Measurements from ENCODE around the gene FAM167B.
"Not testable (repeated sequence)": the region's sequence is repeated elsewhere in the genome, so short reads cannot be mapped to it uniquely, and the experiment has no call there.

Gene FAM167B

DNA sequence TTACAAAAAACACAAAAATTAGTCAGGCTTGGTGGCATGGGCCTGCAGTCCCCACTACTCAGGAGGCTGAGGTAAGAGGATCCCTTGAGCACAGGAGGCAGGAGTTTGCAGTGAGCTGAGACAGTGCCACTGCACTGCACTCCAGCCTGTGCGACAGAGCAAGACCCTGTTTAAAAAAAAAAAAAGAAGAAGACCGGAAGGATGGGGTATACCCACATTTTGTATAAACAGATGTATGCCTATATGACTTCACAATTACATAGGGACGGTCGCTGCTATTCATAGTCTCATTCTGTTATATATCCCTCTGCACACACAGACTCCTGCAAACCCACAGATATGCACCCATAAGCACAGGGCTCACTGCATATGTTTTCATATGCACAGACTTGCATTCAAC is 16.7 kb downstream of the FAM167B start:
- no peak for DNase-seq

DNA sequence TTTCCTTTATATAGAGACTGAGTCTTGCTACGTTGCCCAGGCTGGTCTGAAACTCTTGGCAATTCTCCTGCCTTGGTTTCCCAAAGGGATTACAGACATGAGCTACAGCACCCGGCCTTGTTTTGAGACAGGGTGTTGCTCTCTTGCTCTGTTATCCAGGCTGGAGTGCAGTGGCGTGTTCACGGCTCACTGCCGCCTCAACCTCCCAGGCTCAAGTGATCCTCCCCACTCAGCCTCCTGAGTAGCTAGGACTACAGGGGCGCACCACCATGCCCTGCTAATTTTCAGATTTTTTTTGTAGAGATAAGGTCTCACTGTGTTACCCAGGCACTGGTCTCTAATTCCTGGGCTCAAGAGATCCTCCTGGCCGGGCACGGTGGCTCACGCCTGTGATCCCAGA is 18.8 kb downstream of the FAM167B start:
- no peak for DNase-seq

DNA sequence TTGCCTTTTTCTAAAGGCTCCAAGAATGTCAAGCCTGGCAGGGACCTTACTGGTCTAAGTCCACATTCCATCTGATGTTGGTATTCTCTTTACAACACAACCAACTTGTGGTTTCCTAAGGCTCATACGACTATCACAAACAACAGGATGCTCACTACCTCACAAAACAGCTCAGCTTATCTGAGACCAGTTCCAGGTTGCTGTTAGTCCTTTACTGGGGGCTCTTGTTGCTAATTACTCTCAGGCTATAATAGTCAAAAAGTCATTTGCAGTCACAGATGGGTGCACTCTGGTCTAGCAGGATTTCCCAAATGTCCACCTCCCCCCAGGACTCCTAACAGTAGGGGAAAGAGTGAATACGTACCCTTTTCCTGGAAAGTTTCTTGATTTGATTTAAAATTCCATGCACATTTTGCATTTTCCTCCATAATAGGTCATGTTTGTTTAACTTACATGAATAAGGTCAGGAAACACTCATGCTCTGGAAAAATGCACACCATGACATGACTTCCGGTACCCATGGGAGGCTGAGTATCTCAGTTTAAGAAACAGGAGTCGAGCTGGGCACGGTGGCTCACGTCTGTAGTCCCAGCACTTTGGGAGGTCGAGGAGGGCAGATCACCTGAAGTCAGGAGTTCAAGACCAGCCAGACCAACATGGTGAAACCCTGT is 20.0 kb downstream of the FAM167B start:
- DNase-seq, result no peak

DNA sequence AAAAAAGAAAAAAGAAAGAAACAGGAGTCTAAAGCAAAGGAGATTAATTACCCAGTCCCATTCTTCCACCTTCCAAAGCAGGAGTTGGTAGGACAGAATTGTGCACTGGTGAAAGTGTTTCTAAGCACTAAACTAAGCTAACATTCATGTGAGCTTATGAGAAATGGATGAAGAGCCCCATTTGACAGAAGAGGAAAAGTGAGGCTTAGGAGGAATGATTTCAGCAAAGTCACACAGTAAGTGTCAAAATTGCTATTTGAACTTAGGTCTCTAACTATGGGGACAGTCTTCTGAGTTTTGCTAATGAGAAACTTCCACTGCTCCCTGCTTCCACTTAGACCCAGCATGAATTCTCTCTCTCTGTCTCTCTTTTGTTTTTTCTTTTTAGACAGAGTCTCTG is 22.7 kb downstream of the FAM167B start:
- no peak for DNase-seq

DNA sequence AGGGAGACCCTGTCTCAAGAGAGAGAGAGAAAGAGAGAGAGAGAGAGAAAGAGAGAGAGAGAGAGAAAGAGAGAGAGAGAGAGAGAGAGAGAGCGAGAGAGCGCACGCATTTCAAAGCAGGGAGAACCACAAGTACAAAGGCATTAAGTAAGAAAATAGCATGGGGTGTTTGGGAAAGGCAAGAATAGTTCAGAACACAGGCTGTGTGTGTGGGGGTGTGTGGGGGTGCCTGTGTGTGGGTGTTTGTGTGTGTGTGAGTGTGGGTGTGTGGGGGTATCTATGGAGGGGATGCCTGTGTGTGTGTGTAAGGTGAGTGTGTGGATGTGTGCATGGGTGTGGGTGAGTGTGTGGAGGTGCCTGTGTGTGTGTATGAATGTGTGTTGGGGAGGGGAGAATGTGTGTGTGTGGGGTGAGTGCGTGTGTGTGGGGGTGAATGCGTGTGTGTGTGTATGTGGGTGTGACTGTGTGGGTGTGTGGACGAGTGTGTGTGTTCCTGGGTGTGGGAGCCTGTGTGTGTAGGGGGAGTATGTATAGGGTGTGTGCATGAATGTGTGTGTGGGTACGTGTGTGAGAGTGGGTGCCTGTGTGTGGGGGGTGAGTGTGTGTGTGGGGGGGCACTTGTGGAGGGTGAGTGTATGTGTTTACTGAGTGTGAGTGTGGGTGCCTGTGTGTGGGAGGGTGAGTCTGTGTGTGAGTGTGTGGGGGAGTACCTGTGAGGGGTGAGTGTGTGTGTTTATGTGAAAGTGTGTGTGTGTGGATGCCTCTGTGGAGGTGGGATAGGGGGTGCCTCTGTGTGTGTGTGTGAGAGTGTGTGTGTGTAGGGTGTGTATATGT is 25.8 kb downstream of the FAM167B start:
- DNase-seq, result no peak

DNA sequence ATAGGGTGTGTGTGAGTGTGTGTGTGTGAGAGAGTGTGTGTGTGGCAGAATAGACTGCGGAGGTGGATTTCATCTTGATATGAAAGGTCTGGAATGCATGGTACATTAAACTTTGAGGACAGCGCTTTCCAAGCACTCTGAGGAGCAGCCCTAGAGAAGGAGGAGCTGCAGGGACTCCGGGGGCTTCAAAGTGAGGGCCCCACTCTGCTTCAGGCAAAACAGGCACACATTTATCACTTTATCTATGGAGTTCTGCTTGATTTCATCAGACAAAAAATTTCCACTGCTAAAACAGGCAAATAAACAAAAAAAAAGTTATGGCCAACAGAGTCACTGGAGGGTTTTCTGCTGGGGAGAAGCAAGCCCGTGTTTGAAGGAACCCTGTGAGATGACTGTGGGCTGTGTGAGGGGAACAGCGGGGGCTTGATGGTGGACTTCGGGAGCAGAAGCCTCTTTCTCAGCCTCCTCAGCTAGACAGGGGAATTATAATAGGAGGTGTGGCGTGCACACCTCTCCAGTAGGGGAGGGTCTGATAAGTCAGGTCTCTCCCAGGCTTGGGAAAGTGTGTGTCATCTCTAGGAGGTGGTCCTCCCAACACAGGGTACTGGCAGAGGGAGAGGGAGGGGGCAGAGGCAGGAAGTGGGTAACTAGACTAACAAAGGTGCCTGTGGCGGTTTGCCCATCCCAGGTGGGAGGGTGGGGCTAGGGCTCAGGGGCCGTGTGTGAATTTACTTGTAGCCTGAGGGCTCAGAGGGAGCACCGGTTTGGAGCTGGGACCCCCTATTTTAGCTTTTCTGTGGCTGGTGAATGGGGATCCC is 26.6 kb downstream of the FAM167B start:
- DNase-seq, result no peak

DNA sequence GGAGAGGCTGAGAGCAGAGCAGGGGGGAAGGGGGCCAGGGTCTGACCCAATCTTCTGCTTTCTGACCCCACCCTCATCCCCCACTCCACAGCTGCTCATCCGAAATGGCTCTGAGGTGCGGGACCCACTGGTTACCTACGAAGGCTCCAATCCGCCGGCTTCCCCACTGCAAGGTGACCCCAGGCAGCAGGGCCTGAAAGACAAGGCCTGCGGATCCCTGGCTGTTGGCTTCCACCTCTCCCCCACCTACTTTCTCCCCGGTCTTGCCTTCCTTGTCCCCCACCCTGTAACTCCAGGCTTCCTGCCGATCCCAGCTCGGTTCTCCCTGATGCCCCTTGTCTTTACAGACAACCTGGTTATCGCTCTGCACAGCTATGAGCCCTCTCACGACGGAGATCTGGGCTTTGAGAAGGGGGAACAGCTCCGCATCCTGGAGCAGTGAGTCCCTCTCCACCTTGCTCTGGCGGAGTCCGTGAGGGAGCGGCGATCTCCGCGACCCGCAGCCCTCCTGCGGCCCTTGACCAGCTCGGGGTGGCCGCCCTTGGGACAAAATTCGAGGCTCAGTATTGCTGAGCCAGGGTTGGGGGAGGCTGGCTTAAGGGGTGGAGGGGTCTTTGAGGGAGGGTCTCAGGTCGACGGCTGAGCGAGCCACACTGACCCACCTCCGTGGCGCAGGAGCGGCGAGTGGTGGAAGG is 27.8 kb downstream of the FAM167B start:
- DNase-seq, result no peak

DNA sequence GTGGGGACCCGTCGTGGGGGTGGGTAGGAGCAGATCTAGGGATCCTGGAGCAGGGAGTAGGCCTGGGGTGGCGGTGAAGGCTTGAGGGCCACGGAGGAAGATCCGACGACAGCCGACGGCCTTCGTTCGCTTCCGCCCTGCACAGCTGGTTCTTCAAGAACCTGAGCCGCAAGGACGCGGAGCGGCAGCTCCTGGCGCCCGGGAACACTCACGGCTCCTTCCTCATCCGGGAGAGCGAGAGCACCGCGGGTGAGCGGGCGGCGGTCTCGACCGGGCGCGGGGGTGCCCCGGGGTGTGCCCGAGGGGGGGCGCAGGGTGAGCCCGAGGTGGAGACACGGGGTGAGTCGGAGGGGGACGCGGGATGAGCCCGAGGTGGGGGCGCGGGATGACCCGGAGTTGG is 28.4 kb downstream of the FAM167B start:
- DNase-seq, result no peak

DNA sequence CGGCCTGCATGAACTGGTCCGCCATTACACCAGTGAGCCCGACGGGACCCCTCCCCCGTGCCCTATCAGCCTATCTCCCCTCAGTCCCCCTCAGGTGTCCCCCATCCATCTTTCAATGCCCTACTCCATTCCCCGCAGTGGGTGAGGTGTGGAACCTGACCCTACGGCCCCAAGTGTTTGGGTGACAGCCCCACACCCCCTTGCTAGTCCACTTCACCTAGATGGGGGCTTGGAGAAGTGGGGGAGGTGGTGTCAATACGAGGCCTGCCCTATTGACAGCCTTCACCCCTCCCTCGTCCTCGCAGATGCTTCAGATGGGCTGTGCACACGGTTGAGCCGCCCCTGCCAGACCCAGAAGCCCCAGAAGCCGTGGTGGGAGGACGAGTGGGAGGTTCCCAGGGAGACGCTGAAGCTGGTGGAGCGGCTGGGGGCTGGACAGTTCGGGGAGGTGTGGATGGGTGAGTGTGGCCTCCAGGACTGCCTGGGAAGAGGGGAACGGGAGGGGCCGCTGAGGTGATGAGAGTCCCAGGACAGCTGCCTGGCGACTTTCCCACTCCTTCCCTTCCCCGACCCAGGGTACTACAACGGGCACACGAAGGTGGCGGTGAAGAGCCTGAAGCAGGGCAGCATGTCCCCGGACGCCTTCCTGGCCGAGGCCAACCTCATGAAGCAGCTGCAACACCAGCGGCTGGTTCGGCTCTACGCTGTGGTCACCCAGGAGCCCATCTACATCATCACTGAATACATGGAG is 29.2 kb downstream of the FAM167B start:
- no peak for DNase-seq

DNA sequence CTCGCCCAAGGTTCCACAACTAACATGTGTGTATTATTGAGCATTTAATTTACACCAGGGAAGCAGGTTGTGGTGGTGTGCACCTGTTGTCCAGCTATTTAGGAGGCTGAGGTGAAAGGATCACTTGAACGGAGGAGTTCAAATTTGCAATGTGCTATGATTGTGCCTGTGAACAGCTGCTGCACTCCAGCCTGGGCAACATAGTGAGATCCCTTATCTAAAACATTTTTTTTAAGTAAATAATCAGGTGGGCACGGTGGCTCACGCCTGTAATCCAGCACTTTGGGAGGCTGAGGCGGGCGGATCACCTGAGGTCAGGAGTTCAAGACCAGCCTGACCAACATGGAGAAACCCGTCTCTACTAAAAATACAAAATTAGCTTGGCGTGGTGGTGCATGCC is 37.8 kb downstream of the FAM167B start:
- not testable (repeated sequence) for DNase-seq

DNA sequence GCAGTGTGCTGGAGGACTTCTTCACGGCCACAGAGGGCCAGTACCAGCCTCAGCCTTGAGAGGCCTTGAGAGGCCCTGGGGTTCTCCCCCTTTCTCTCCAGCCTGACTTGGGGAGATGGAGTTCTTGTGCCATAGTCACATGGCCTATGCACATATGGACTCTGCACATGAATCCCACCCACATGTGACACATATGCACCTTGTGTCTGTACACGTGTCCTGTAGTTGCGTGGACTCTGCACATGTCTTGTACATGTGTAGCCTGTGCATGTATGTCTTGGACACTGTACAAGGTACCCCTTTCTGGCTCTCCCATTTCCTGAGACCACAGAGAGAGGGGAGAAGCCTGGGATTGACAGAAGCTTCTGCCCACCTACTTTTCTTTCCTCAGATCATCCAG is 38.6 kb downstream of the FAM167B start:
- no peak for DNase-seq

DNA sequence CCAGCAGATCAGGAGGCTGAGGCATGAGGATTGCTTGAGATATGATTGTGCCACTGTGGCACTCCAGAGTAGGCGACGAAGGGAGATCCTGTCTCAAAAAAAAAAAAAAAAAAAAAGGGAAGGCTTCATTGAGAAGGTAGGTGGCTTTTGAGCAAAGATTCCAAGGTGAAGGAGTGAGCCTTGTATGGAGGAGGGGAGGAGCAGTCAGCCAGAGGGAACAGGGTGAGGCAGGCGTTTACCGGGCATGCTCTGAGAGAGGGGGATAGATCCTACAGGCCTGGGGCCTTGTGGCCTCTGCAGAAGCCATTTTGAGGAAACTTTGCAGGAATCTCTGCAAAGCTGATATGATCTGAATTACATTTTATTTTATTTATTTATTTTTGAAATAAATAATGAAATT is 39.7 kb downstream of the FAM167B start:
- no peak for DNase-seq

DNA sequence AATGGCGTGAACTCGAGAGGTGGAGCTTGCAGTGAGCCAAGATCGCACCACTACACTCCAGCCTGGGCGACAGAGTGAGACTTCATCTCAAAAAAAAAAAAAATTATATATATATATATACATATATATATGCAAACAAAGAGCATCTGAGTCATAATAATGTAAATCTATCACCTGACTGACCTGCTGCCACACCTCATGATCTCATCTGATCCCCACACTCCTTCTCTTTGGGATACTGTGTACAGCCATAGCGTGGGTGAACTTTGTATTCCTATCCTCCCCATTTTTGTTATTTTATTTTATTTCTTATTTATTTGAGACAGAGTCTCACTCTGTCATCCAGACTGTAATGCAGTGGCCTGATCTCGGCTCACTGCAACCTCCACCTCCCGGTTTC is 42.2 kb downstream of the FAM167B start:
- no peak for DNase-seq

DNA sequence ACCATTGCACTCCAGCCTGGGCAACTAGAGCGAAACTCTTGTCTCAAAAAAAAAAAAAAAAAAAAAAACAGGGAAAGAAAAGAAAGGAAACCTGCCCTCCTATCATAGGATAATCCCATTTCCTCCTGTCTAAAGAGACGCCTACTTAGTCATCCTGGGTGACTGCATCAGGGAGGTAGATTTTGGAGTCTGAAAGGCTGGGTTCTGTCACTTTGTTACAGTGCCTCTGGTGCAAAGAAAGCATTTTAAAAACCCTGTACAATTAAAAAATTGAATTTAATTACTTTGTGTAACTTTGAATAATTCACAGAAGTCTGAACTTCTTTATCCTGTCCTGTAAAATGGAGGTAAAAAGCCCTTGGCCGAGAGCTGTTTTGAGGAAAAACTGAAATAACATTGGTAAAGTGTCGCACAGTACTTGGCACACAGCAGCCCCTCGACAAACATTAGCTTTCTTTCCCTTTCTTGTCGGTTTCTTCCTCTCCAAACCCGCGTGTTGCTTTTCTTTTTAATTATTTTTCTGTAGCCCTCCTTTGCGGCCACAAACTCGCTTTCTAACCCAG is 44.2 kb downstream of the FAM167B start:
- DNase-seq, result no peak

DNA sequence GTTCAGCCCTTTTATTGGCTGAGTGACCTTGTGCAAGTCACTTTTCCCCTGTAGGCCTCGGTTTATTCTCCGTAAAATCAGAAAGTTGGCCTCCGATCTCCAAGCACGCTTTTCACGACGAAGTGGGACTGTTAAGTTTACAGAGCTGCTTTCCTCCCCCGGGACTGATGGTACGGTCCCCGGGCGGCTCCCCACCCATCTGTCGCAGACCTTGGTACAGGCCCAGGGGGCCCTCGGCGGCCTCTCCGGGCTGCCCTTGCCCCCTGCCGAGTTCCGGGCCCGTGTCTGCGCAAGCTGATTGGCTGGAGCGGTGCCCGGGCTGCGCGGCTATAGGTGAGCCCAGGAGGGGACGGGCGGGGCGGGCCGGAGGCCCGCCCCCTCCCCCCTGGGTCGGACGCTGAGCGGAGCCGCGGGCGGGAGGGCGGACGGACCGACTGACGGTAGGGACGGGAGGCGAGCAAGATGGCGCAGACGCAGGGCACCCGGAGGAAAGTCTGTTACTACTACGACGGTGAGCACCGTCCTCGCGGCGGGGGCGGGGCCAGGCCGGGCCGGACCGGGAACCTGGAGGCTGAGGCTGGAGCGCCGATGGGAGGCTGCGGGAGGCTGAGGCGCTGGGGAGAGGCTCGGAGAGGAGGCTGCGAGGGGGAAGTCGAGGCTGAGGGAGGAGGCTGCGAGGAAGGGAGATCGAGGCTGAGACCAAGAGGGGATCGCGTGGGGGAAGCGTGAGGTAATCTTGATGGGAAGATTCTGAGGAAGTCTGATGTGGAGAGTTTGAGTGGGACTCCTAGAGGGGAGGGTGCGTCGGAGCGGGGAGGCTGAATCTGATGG is 44.9 kb downstream of the FAM167B start, which contains the start of gene HDAC1:
Gene HDAC1, plus strand, starts transcription at position 376 of the 831 bp plus-strand sequence. Its CDS starts 87 bp downstream, at position 463.
- no peak for DNase-seq

DNA sequence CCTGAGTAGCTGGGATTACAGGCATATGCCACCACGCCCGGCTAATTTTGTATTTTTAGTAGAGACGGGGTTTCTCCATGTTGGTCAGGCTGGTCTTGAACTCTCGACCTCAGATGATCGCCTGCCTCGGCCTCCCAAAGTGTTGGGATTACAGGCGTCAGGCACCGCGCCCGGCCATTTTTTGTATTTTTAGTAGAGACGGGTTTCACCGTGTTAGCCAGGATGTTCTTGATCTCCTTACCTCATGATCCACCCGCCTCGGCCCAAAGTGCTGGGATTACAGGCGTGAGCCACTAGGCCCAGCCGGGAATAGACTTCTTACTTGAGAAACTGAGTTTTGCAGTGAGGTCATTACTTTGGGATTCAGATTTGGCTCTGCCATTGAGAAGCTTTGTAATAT is 51.2 kb downstream of the FAM167B start:
- DNase-seq, result not testable (repeated sequence)
